Activated CD4-positive, alpha-beta T cell treated with anti-CD3 and anti-CD28 coated beads, Interleukin-2, amount 50 U/mL, for 1 hour (primary cell): Measurements from ENCODE around the gene RNFT2.
A peak's percentile ranks its signal among the peaks of the same experiment; 100 is the strongest.
"Not testable (repeated sequence)": the region's sequence is repeated elsewhere in the genome, so short reads cannot be mapped to it uniquely, and the experiment has no call there.

Experiments
- DNase-seq: peaks from one replicate; pipeline ENCODE4 v3.0.0-alpha.2; 2020

The RNFT2 gene

GRCh38 chr12:116799955-116800354 lies 61.8 kb downstream of the RNFT2 start:
- no peak for DNase-seq

- DNase-seq = no peak
Observed at GRCh38 chr12:116800918-116801317, 62.8 kb downstream of the RNFT2 start.

GRCh38 chr12:116802018-116802417 lies 63.9 kb downstream of the RNFT2 start:
- no peak for DNase-seq

GRCh38 chr12:116803013-116803736 lies 65.1 kb downstream of the RNFT2 start:
- DNase-seq = no peak

- no peak for DNase-seq
Observed at GRCh38 chr12:116804051-116804450, 65.9 kb downstream of the RNFT2 start.

- DNase-seq = no peak
Observed at GRCh38 chr12:116806845-116807440, 68.8 kb downstream of the RNFT2 start.

- DNase-seq = no peak
Observed at GRCh38 chr12:116807546-116807945, 69.4 kb downstream of the RNFT2 start.

- no peak for DNase-seq
Observed at GRCh38 chr12:116808113-116809105, 70.3 kb downstream of the RNFT2 start.

GRCh38 chr12:116812238-116812637 lies 74.1 kb downstream of the RNFT2 start:
- DNase-seq = no peak

GRCh38 chr12:116813271-116814041 lies 75.3 kb downstream of the RNFT2 start:
- no peak for DNase-seq

GRCh38 chr12:116814766-116815165 lies 76.7 kb downstream of the RNFT2 start:
- DNase-seq = not testable (repeated sequence)

GRCh38 chr12:116818341-116818856 lies 80.3 kb downstream of the RNFT2 start:
- DNase-seq = peak; percentile 5

- DNase-seq = peak; percentile 91
Observed at GRCh38 chr12:116818948-116819832, 81.1 kb downstream of the RNFT2 start.

GRCh38 chr12:116820064-116820656 lies 82.0 kb downstream of the RNFT2 start:
- DNase-seq = no peak

GRCh38 chr12:116821291-116821690 lies 83.2 kb downstream of the RNFT2 start:
- no peak for DNase-seq

- DNase-seq = no peak
Observed at GRCh38 chr12:116827432-116827831, 89.3 kb downstream of the RNFT2 start.

GRCh38 chr12:116832353-116832752 lies 94.2 kb downstream of the RNFT2 start:
- no peak for DNase-seq

- no peak for DNase-seq
Observed at GRCh38 chr12:116833474-116833873, 95.4 kb downstream of the RNFT2 start.

- DNase-seq = no peak
Observed at GRCh38 chr12:116835484-116835883, 97.4 kb downstream of the RNFT2 start.

- DNase-seq = no peak
Observed at GRCh38 chr12:116837097-116837496, 99.0 kb downstream of the RNFT2 start.

- DNase-seq = no peak
Observed at GRCh38 chr12:116838365-116838764, 100.2 kb downstream of the RNFT2 start.
